ENCODE results near the gene SELE. TPM values are rescaled to one million over a fixed set of nuclear protein-coding genes. Genes with fewer than 3 reads are reported as not detected.
"Not testable (repeated sequence)": the region's sequence is repeated elsewhere in the genome, so short reads cannot be mapped to it uniquely, and the experiment has no call there.

The SELE gene
- total RNA-seq, 1 donor from 2014 or later, result 9.9 TPM

- DNase-seq, result no peak
Measured at GRCh38 chr1:169723763-169724162, 10.1 kb downstream of the SELE start.

DNA sequence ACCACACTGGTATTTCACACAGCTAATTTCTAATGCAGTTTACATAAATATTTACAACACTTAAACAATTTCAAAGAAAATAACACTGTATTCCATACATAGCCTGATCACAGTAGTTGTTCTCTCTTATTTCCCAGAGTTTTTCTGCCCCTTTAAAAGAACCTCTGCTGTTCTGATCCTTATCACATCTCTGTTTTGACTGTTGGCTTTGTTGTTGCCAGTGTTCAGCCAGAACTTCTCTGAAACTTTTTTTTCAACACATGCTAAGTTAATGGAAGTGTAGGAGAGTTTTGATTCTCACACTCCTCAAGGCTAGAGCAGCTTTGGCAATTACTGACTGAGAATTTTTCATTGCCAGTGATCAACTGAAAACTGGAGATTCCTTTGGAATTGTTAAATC lies 11.1 kb downstream of the SELE start:
- no peak for DNase-seq

- not testable (repeated sequence) for DNase-seq
Measured at GRCh38 chr1:169715100-169715499, 18.8 kb downstream of the SELE start.

DNA sequence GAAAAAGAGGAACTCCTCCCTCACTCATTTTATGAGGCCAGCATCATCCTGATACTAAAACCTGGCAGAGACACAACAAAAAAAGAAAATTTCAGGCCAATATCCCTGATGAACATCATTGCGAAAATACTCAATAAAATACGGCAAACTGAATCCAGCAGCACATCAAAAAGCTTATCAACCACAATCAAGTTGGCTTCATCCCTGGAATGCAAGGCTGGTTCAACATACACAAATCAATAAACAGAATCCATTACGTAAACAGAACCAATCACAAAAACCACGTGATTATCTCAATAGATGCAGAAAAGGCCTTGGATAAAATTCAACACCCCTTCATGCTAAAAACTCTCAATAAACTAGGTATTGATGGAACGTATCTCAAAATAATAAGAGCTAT lies 20.8 kb downstream of the SELE start:
- not testable (repeated sequence) for DNase-seq

GRCh38 chr1:169712309-169712631 lies 21.6 kb downstream of the SELE start:
- DNase-seq, result no peak

GRCh38 chr1:169711469-169712308 lies 22.2 kb downstream of the SELE start, which contains the start of gene SELL:
Gene SELL, minus strand, starts transcription at chr1:169711620. Its CDS starts 122 bp downstream, at chr1:169711498.
- DNase-seq, result peak; percentile 71

DNA sequence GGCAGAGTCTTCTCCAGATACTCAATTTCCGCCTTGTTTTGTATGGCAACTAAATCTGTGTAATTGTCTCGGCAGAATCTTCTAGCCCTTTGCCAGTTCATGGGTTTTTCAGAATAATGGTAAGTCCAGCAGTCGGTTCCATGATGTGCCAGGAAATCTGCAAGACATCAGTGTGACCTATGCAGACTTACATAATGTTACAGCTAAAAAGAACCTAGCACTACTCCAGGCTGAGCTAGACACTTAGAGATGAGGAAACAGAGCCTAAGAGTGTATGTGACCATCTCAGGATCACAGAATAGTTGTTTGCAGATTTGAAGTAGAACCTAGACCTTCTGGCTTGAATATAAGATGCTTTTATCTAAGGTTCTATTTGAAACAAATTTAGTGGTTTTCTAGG lies 25.2 kb downstream of the SELE start:
- DNase-seq, result no peak

- no peak for DNase-seq
Measured at GRCh38 chr1:169707912-169708604, 25.8 kb downstream of the SELE start.

- no peak for DNase-seq
Measured at GRCh38 chr1:169704797-169705196, 29.1 kb downstream of the SELE start.

DNA sequence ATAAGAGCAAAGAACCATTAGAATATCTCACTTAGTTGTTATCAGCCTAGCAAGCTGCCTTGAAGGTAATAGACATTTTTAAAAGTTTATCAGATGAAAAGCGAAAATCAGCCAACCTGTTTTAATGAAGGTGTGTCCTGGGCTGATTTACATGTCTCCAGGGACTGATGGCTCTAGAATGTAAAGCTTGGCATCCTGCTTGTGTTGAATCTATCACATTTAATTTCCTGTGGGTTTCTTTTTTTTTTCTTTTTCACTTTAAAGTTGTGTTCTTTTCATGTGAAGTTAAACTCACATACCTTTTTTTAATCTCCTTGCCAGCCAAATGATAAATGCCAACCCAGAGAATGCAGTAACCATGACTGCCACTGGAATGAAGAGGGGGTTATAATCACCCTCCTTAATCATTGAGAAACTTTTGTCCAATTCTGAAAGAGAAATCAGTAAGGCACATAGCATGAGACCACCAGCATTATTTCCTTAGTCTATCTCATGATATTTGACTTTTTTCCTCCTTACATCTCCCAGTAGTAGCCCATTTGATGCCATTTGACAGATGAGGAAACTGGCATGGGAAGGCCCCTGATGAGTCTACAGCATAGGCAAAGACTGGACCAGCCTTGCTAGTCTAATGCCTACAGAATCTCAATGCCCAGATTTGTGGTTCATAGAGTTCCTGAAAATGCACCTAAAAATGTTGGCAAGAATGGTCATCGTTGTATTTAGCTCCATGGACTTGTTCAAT lies 32.4 kb downstream of the SELE start:
- no peak for DNase-seq

DNA sequence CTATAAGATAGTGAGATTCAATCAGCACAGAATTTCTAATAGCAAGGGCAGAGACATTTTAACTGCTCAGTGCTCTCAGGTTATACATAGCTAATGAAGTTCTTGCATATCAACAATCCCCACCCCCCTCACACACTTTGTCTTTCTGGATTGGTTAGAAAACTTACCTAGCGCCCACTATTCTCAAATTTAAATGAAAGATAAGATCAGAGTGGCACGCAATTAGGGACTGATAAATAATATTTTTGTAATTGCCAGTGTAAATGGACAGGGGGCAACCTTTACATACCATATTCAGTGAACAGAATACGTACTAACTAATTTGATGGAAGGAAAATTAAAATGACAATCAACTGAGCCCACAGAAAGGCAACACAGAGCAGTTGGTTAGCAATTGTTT lies 34.2 kb downstream of the SELE start:
- no peak for DNase-seq

DNA sequence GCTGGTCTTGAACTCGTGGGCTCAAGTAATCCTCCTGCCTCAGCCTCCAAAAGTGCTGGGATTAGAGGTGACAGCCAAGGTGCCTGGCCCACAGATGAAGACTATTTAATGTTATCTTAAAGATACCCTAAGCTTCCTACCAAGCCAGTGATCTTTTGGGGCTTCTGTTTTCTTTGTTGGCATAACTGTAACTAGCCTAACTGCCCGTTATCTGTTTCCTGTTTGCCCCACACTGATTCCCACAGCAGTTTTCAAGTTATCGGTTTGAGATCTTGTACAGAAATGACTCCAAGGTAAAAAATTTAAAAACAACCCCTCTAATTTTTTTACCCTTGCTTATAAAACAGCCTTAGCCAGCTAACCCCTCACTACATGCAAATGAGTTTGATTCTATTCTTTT lies 34.9 kb downstream of the SELE start:
- DNase-seq, result no peak

DNA sequence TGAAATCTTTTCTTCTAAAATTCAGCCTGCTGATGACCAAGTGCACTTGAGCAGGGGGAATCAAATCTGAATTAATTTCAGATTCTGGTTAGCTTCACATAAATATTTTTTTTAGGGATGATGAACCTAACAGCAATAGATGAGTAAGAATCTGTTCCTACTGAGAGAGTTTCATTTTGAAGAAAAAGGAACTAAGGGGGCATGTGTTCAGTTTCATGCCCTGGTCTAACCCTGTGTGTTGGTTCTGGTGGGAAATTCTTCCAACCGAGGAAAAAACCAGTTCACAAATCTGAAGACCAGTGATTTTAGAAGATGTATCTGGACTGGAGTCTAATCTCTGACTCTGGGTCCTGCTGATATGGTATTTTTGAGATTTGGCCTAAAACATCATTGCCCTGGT lies 36.1 kb downstream of the SELE start:
- no peak for DNase-seq

DNA sequence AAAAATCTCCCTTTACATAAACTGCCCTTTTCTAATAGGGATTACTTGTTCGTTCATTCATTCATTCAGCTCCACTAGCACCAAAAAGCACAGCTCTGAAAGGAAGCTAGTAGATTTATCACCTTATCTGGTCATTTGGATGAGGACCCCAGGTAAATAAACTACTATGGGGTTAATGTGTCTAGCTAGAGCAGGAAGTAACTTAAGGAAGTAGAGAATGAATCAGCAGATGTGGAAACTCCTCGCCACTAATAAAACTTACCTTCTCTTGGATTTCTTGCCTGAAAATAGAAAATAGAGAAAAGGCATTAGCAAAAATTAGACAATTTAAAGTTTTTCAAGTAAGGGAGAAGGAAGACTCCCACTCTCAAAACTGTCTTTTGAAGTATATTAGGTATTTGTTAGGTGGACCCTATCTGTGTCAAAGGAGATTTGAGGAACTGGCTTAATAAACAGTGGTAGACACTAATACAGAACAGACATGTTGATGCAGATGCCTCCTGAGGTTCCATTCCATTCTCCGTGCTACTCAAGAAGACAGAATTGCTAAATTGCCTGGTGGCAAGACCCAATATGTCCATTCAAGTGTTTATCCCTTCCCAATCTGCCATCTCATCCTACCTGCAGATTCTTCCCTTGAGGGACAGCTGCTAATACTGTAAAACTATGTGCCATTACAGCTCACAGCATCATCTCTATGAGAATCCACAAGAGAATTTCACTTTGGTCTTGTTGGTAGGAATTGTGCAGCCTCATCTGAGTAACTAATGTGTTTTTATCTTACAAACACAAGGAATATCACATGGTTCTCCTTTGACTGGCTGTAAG lies 37.4 kb downstream of the SELE start:
- DNase-seq, result no peak

DNA sequence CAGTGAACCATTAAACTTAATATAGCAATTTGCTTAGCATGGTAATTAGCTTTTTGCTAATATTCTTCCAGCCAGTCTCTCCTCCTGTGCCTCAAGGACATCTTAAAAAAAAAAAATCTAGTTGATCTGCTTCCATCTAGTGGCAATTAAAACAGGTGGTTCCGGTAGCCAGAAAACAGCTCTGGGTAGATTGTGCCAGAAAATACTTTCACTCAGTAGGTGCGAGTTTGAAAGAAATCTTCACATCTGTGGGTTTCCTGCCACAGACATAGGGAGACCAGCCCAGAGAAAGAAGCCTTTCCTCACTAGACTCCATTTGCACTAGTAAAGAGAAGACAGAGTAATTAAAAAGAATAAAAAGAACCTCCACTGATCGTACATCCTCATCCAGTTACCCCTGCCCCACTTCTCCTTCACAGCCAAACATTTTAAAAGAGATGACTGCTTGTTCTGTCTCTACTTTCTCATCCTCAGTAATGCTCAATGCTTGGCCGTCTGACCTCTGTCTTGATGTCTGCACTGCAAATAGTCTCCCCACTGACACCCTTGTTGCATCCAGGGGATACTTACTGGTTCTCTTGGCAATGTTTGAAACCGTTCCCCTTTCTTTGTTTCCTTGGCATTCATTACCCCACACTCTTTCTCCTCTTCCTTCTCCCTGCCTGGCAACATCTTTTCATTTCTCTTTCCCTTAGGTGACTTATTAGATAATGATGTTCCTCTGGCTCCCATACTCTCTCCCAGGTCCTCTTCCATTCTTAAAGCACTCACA lies 39.4 kb downstream of the SELE start:
- DNase-seq, result no peak

DNA sequence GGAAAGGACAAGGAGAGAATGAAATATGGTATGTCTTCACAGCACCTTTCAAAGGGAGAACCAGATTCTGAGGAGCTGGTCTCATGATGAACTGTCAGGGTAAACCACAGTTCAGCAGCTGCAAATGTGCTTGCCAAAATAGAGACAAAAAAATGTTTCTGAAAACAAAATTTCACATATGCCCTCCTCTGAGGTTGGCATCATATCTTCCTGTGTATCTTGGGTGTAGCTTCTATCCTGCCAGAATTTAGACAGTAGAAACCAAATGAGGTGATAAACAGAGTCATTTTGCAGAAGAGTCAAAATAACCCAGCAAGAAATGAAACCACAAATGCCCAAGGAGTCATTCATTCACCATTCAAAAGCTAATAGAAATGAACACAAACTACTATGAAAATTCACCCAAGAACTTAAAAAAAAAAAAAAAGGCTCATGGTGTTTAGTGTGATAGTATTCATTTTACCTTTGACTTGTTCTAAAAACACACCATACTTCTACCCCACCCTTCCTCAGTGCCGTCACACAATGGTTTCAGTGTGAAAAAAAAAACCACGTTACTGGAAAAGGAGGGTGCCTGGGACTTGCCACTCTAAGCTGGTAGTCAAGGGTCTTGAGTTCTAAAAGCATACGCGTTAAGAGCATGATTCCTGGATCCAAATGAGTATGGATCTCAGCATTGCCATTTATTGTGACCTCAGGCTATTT lies 41.0 kb downstream of the SELE start:
- DNase-seq, result no peak

- no peak for DNase-seq
Measured at GRCh38 chr1:169690489-169690888, 43.4 kb downstream of the SELE start.

DNA sequence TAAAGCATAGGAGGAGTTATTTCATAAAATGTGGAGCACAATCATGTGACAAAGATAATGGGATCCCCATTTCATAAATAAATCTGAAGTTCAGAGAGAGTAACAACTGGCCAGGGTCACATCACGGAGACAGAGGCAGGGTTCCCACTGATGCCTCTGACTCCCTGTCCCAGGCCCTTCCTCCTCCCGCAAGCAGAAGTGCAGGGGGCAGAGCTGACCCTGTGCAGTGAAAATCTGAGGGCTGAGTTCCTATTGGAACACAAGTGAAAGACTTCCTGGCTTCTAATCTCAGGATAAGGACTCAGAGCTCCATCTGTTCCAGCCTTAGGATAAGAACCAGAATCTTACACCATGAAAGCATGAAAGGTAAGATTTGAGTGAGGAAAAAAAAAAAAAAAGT lies 44.5 kb downstream of the SELE start:
- no peak for DNase-seq

GRCh38 chr1:169688377-169688776 lies 45.5 kb downstream of the SELE start:
- not testable (repeated sequence) for DNase-seq

- DNase-seq, result no peak
Measured at GRCh38 chr1:169683661-169684060, 50.2 kb downstream of the SELE start.

GRCh38 chr1:169683168-169683567 lies 50.7 kb downstream of the SELE start:
- not testable (repeated sequence) for DNase-seq
